ENCODE measurements around the gene FOXC2.

DNA sequence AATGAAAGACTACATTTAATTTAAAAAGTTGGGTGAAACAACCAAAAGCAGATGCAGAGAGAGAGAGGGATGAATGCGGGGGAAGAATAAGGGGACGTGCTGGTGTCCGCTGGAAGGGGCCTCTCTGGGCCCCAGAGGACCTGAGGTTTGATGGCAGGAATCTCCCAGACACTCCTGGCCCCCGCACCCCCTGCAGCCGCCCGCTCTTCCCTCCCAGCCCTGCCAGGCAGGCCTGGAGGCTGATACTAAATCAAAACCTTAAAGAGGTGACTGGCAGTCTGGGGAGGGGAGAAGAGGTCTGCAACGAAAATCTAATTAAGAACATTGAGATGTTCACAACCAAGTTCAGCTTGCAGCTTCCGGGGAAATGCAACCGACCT lies 14.2 kb downstream of the FOXC2 start:
- no peak for TF ChIP-seq POLR2AphosphoS5 (IDR thresholded peaks at IDR 0.05; ENCODE audit: low read depth, low read length)
- TF ChIP-seq, protein P1, sequence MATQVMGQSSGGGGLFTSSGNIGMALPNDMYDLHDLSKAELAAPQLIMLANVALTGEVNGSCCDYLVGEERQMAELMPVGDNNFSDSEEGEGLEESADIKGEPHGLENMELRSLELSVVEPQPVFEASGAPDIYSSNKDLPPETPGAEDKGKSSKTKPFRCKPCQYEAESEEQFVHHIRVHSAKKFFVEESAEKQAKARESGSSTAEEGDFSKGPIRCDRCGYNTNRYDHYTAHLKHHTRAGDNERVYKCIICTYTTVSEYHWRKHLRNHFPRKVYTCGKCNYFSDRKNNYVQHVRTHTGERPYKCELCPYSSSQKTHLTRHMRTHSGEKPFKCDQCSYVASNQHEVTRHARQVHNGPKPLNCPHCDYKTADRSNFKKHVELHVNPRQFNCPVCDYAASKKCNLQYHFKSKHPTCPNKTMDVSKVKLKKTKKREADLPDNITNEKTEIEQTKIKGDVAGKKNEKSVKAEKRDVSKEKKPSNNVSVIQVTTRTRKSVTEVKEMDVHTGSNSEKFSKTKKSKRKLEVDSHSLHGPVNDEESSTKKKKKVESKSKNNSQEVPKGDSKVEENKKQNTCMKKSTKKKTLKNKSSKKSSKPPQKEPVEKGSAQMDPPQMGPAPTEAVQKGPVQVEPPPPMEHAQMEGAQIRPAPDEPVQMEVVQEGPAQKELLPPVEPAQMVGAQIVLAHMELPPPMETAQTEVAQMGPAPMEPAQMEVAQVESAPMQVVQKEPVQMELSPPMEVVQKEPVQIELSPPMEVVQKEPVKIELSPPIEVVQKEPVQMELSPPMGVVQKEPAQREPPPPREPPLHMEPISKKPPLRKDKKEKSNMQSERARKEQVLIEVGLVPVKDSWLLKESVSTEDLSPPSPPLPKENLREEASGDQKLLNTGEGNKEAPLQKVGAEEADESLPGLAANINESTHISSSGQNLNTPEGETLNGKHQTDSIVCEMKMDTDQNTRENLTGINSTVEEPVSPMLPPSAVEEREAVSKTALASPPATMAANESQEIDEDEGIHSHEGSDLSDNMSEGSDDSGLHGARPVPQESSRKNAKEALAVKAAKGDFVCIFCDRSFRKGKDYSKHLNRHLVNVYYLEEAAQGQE (IDR thresholded peaks at IDR 0.05; ENCODE audit: insufficient read depth in 1 of 2, low read depth in 2 of 2, low read length in 2 of 2) = no peak
- TF ChIP-seq FOXP2 (optimal IDR thresholded peaks at IDR 0.05; ENCODE audit: borderline replicate concordance, extremely low read depth, extremely low read length, insufficient read depth) = no peak
- TF ChIP-seq TAF1 (IDR thresholded peaks at IDR 0.05; ENCODE audit: borderline replicate concordance, insufficient read depth, low read length) = no peak
- TF ChIP-seq SIN3A (IDR thresholded peaks at IDR 0.05; ENCODE audit: borderline replicate concordance, insufficient read depth, low read length) = no peak

All from PFSK-1 (cell line).